MM.1S (cell line): ENCODE data around the gene RPL36AL.

Source experiments
- EZH2 ChIP-seq: fragments of 300-600 bp; sonication (generic); optimal IDR thresholded peaks from 2 replicates; pipeline ENCODE3; 2017; ENCODE audit warnings: low read depth, mild to moderate bottlenecking, antibody characterized with exemption, low read length, mixed read lengths
- TF ChIP-seq, protein P1 (sequence below): fragments of 300-600 bp; sonication (generic); IDR thresholded peaks from 2 replicates; pipeline ENCODE4 v1.5.1; 2016; ENCODE audit warnings: antibody characterized with exemption, low read length, mixed read lengths

DNA sequence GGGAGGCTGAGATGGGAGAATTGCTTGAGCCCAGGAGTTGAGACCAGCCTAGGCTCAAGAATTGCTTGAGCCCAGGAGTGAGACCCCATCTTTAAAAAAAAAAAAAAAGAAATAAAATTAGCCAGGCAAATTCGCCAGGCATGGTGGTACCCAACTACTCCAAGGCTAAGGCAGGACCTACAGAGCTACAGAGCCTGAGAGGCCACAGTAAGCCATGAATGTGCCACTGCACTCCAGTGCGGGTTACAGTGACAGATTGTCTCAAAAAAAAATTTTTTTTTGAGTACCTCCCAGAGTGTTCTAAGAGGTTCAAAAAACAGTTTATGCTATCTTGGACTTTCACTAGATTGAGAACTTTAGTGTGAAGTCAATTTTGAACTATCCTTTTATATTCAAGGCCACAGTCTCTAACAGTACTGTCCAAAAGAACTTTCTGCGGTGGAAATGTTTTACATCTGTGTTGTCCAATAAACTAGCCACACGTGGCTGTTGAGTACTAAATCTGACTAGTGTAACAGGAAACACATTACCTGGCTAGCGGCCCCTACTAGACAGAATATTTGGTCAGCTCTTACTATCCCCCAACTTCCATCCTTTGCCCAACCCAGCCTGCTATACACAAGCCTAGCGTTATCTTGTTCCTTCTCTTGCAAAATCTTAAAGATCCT lies 2.4 kb downstream of the RPL36AL start:
- TF ChIP-seq, protein P1, sequence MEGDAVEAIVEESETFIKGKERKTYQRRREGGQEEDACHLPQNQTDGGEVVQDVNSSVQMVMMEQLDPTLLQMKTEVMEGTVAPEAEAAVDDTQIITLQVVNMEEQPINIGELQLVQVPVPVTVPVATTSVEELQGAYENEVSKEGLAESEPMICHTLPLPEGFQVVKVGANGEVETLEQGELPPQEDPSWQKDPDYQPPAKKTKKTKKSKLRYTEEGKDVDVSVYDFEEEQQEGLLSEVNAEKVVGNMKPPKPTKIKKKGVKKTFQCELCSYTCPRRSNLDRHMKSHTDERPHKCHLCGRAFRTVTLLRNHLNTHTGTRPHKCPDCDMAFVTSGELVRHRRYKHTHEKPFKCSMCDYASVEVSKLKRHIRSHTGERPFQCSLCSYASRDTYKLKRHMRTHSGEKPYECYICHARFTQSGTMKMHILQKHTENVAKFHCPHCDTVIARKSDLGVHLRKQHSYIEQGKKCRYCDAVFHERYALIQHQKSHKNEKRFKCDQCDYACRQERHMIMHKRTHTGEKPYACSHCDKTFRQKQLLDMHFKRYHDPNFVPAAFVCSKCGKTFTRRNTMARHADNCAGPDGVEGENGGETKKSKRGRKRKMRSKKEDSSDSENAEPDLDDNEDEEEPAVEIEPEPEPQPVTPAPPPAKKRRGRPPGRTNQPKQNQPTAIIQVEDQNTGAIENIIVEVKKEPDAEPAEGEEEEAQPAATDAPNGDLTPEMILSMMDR, result no peak
- TF ChIP-seq EZH2, result no peak
